Activated CD4-positive, alpha-beta T cell treated with anti-CD3 and anti-CD28 coated beads, Interleukin-2, Interleukin-4, amounts not matched to agents 100 ng/mL and 50 ng/mL, durations not matched to agents 16 hours and 8 hours (primary cell): ENCODE measurements around the gene GNG2.
A peak's percentile ranks its signal among the peaks of the same experiment; 100 is the strongest.

Experiments used
- DNase-seq: peaks from one replicate; pipeline ENCODE4 v3.0.0-alpha.2; 2020; ENCODE audit warnings: low spot score

Gene GNG2

GRCh38 chr14:51942971-51943370 is 82.6 kb downstream of the GNG2 start:
- DNase-seq: no peak

- DNase-seq: no peak
Measured at GRCh38 chr14:51950007-51950406, 89.6 kb downstream of the GNG2 start.

- no peak for DNase-seq
Measured at GRCh38 chr14:51951656-51952055, 91.2 kb downstream of the GNG2 start.

GRCh38 chr14:51954031-51954430 is 93.6 kb downstream of the GNG2 start:
- no peak for DNase-seq

- DNase-seq: no peak
Measured at GRCh38 chr14:51954657-51955056, 94.2 kb downstream of the GNG2 start.

- DNase-seq: no peak
Measured at GRCh38 chr14:51957950-51958349, 97.5 kb downstream of the GNG2 start.

- DNase-seq: no peak
Measured at GRCh38 chr14:51959928-51960327, 99.5 kb downstream of the GNG2 start.

GRCh38 chr14:51960866-51961265 is 100.5 kb downstream of the GNG2 start:
- DNase-seq: no peak

- DNase-seq: no peak
Measured at GRCh38 chr14:51962711-51963110, 102.3 kb downstream of the GNG2 start.

GRCh38 chr14:51963286-51963685 is 102.9 kb downstream of the GNG2 start:
- DNase-seq: no peak

- no peak for DNase-seq
Measured at GRCh38 chr14:51967521-51967920, 107.1 kb downstream of the GNG2 start.

GRCh38 chr14:51969852-51970540 is 109.6 kb downstream of the GNG2 start:
- DNase-seq: no peak

- DNase-seq: no peak
Measured at GRCh38 chr14:51972566-51972965, 112.2 kb downstream of the GNG2 start.

GRCh38 chr14:51977075-51977474 is 116.7 kb downstream of the GNG2 start:
- no peak for DNase-seq

- DNase-seq: no peak
Measured at GRCh38 chr14:51978681-51979085, 118.3 kb downstream of the GNG2 start.

GRCh38 chr14:51979088-51979709 is 118.8 kb downstream of the GNG2 start:
- DNase-seq: peak; percentile 83

- peak; percentile 11 for DNase-seq
Measured at GRCh38 chr14:51981218-51981854, 120.9 kb downstream of the GNG2 start.

- no peak for DNase-seq
Measured at GRCh38 chr14:51988221-51988620, 127.8 kb downstream of the GNG2 start.

- peak; percentile 94 for DNase-seq
Measured at GRCh38 chr14:51989293-51990234, 129.2 kb downstream of the GNG2 start, which contains the start of gene RTRAF. Gene RTRAF, plus strand, starts transcription at chr14:51989546. Its CDS starts 94 bp downstream, at chr14:51989640.

- DNase-seq: no peak
Measured at GRCh38 chr14:51990488-51990887, 130.1 kb downstream of the GNG2 start.

GRCh38 chr14:51993285-51993920 is 133.0 kb downstream of the GNG2 start:
- DNase-seq: peak; percentile 35
